Fibroblast of skin of left biceps (primary cell): ENCODE results near the gene PLCB2.

Experiments used
- DNase-seq, 2 experiments: peaks; one replicate each; pipeline ENCODE4 v3.0.0-alpha.2; 2013; ENCODE audit warnings: low read depth in 2 of 2

The PLCB2 gene

GRCh38 chr15:40250771-40251483 lies 56.8 kb downstream of the PLCB2 start:
- no peak for DNase-seq

GRCh38 chr15:40250304-40250656 lies 57.5 kb downstream of the PLCB2 start:
- no peak for DNase-seq

GRCh38 chr15:40249477-40250303 lies 58.0 kb downstream of the PLCB2 start:
- DNase-seq = no peak

GRCh38 chr15:40248006-40248783 lies 59.5 kb downstream of the PLCB2 start:
- DNase-seq = no peak

GRCh38 chr15:40247406-40247971 lies 60.2 kb downstream of the PLCB2 start:
- no peak for DNase-seq

GRCh38 chr15:40246496-40247280 lies 61.0 kb downstream of the PLCB2 start:
- DNase-seq = no peak

- no peak for DNase-seq
Measured at GRCh38 chr15:40245666-40246450, 61.9 kb downstream of the PLCB2 start.

- DNase-seq = no peak
Measured at GRCh38 chr15:40244961-40245523, 62.7 kb downstream of the PLCB2 start.

- DNase-seq = no peak
Measured at GRCh38 chr15:40243126-40243810, 64.5 kb downstream of the PLCB2 start.

- no peak for DNase-seq
Measured at GRCh38 chr15:40242601-40243000, 65.1 kb downstream of the PLCB2 start.

- no peak for DNase-seq
Measured at GRCh38 chr15:40242213-40242599, 65.5 kb downstream of the PLCB2 start.

- DNase-seq = no peak
Measured at GRCh38 chr15:40241269-40242212, 66.2 kb downstream of the PLCB2 start.

- DNase-seq = no peak
Measured at GRCh38 chr15:40240619-40241221, 67.0 kb downstream of the PLCB2 start.

GRCh38 chr15:40239693-40240618 lies 67.8 kb downstream of the PLCB2 start:
- no peak for DNase-seq

GRCh38 chr15:40239404-40239692 lies 68.4 kb downstream of the PLCB2 start:
- no peak for DNase-seq

GRCh38 chr15:40238532-40239403 lies 69.0 kb downstream of the PLCB2 start, which contains the start of gene PAK6:
Gene PAK6, plus strand, starts transcription at chr15:40239063. Its CDS starts 25,723 bp downstream, at chr15:40264786.
- no peak for DNase-seq
